OCI-LY1 (cell line): ENCODE data around the gene RAP1B.

Source experiments
- H2AFZ ChIP-seq: fragments of 200-600 bp; sonication (generic), shearing (Covaris generic); 2 replicates; pipeline ENCODE4 v1.6.0; 2014; ENCODE audit warnings: antibody characterized with exemption, mild to moderate bottlenecking, low read length
- H3F3A ChIP-seq: fragments of 200-600 bp; sonication (generic), shearing (Covaris generic); 2 replicates; pipeline ENCODE4 v1.6.0; 2014; ENCODE audit warnings: mild to moderate bottlenecking, antibody characterized with exemption, low read length, moderate library complexity; ENCODE audit not compliant: insufficient read depth
- H3K27ac ChIP-seq: fragments of 200-600 bp; sonication (generic); 2 replicates; pipeline ENCODE4 v1.5.1; 2014; ENCODE audit warnings: low read length, mixed run types, mild to moderate bottlenecking, low read depth; ENCODE audit not compliant: poor library complexity, severe bottlenecking
- H3K27me3 ChIP-seq: fragments of 200-600 bp; sonication (generic); 2 replicates; pipeline ENCODE4 v1.6.0; 2014; ENCODE audit warnings: antibody characterized with exemption, mild to moderate bottlenecking, low read length, moderate library complexity; ENCODE audit not compliant: insufficient read depth
- H3K36me3 ChIP-seq: fragments of 200-600 bp; sonication (generic); 2 replicates; pipeline ENCODE4 v1.6.1; 2014; ENCODE audit warnings: mild to moderate bottlenecking, antibody characterized with exemption, low read length, moderate library complexity, mixed read lengths; ENCODE audit not compliant: insufficient read depth
- H3K4me1 ChIP-seq: fragments of 200-600 bp; sonication (generic); 2 replicates; pipeline ENCODE4 v1.5.1; 2014; ENCODE audit warnings: mild to moderate bottlenecking, low read length, moderate library complexity; ENCODE audit not compliant: insufficient read depth, severe bottlenecking
- H3K4me2 ChIP-seq: fragments of 200-600 bp; sonication (generic), shearing (Covaris generic); 2 replicates; pipeline ENCODE4 v1.6.1; 2014; ENCODE audit warnings: low read length
- H3K4me3 ChIP-seq: fragments of 200-600 bp; sonication (generic); 2 replicates; pipeline ENCODE4 v1.5.1; 2014; ENCODE audit warnings: low read length, low read depth, mild to moderate bottlenecking, mixed read lengths; ENCODE audit not compliant: poor library complexity, severe bottlenecking
- H3K79me2 ChIP-seq: fragments of 200-600 bp; shearing (Covaris generic); 2 replicates; pipeline ENCODE4 v1.6.1; 2016; ENCODE audit warnings: mixed run types, low read length, mixed read lengths; ENCODE audit not compliant: insufficient read depth
- H3K9ac ChIP-seq: fragments of 200-600 bp; sonication (generic), shearing (Covaris generic); 2 replicates; pipeline ENCODE4 v1.6.1; 2014; ENCODE audit warnings: mild to moderate bottlenecking, low read length, mixed read lengths
- H3K9me2 ChIP-seq: fragments of 200-600 bp; sonication (generic), shearing (Covaris generic); 2 replicates; pipeline ENCODE4 v1.6.1; 2014; ENCODE audit warnings: low read depth, mild to moderate bottlenecking, low read length, mixed read lengths
- H3K9me3 ChIP-seq: fragments of 200-600 bp; shearing (Covaris generic); 2 replicates; pipeline ENCODE4 v1.6.1; 2014; ENCODE audit warnings: low read length, mixed read lengths
- H4K20me1 ChIP-seq: fragments of 200-600 bp; sonication (generic), shearing (Covaris generic); 2 replicates; pipeline ENCODE4 v1.6.0; 2016; ENCODE audit warnings: mild to moderate bottlenecking, low read length; ENCODE audit not compliant: insufficient read depth
- CTCF ChIP-seq: fragments of 200-600 bp; sonication (generic), shearing (Covaris generic); IDR thresholded peaks from 2 replicates; pipeline ENCODE4 v1.5.1; 2017; ENCODE audit warnings: mild to moderate bottlenecking, antibody characterized with exemption, low read length, moderate library complexity, mixed read lengths
- EZH2 ChIP-seq: fragments of 200-600 bp; sonication (generic), shearing (Covaris generic); IDR thresholded peaks from 2 replicates; pipeline ENCODE4 v1.8.0; 2017; ENCODE audit warnings: borderline replicate concordance, mixed run types, mild to moderate bottlenecking, antibody characterized with exemption, low read length, moderate library complexity, mixed read lengths

RAP1B gene

GRCh38 chr12:68686595-68687521 lies 76.2 kb downstream of the RAP1B start, which contains the start of gene NUP107:
Gene NUP107 (plus strand): TSS chr12:68686978. CDS start chr12:68687066, 88 bp downstream.
- Histone ChIP-seq H3K36me3 (peaks cover 24% of the 10 kb centered on the region), H3K9ac (peak within 1 kb of the TSS; percentile 89), H4K20me1 (no peaks in the 10 kb centered on the region), H2AFZ (peak within 1 kb of the TSS; percentile 44; the same call in 1 of the 2 replicates), H3K4me2 (peak within 1 kb of the TSS; percentile 100), H3K9me2 (no peaks in the 10 kb centered on the region), H3K9me3 (no peaks in the 10 kb centered on the region), H3K79me2 (peaks cover 37% of the 10 kb centered on the region), H3K27me3 (no peaks in the 10 kb centered on the region), H3K27ac (no peak within 1 kb of the TSS), H3K4me1 (peaks cover 27% of the 10 kb centered on the region), H3F3A (no peaks in the 10 kb centered on the region), H3K4me3 (peak within 1 kb of the TSS; percentile 95)
- TF ChIP-seq CTCF (no peak), EZH2 (no peak)

- H3K4me2 ChIP-seq = no peak overlapping the region
- no peaks in the 10 kb centered on the region for H4K20me1 ChIP-seq
- H3K4me3 ChIP-seq = no peak overlapping the region
- no peak overlapping the region for H2AFZ ChIP-seq
- no peaks in the 10 kb centered on the region for H3K9me2 ChIP-seq
- no peak overlapping the region for H3K27ac ChIP-seq
- H3K79me2 ChIP-seq = no peaks in the 10 kb centered on the region
- no peaks in the 10 kb centered on the region for H3F3A ChIP-seq
- TF ChIP-seq CTCF (no peak), EZH2 (no peak)
- H3K36me3 ChIP-seq = peaks cover 82% of the 10 kb centered on the region
- no peaks in the 10 kb centered on the region for H3K9me3 ChIP-seq
- no peaks in the 10 kb centered on the region for H3K27me3 ChIP-seq
- H3K4me1 ChIP-seq = no peaks in the 10 kb centered on the region
- no peak overlapping the region for H3K9ac ChIP-seq
Observed at GRCh38 chr12:68695454-68695853, 84.8 kb downstream of the RAP1B start.

DNA sequence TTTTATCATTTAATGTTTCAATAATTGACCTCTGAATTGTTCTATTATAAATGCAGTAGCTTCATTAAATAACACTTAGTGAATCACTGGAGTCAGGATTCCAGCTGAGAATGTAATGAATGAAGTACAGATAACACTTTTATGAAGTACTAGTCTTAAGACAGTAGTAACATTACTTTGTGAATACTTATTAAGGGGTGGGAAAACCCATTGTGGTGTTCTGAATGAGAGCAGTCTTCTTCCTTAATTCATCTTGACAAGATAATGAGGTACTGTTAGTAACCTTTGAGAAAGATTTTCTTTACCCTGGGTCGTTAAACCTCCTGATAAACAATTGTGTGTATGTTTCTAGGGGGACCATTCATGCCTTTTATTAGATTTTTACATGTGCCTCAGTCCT lies 88.8 kb downstream of the RAP1B start:
- Histone ChIP-seq H3K4me2 (no peak overlapping the region), H3K27ac (no peak overlapping the region), H3K4me1 (no peaks in the 10 kb centered on the region), H3K27me3 (no peaks in the 10 kb centered on the region), H3K9me3 (no peaks in the 10 kb centered on the region), H3K79me2 (no peaks in the 10 kb centered on the region), H3K9ac (no peak overlapping the region), H3K9me2 (no peaks in the 10 kb centered on the region), H3K4me3 (no peak overlapping the region), H3K36me3 (peaks cover 76% of the 10 kb centered on the region), H4K20me1 (no peaks in the 10 kb centered on the region), H2AFZ (no peak overlapping the region), H3F3A (no peaks in the 10 kb centered on the region)
- TF ChIP-seq CTCF (no peak), EZH2 (no peak)
